SK-N-SH (cell line): ENCODE data around the gene SMPDL3A. TPM values are rescaled to one million over a fixed set of nuclear protein-coding genes. Genes with fewer than 3 reads are reported as not detected.

Experiments used
- CTCF ChIA-PET: fragments of 300-600, 350-600 bp; formaldehyde crosslinking; extraction: SDS; loops from one replicate; lab custom pipeline; 2021; lab: Yijun Ruan, JAX
- POLR2A ChIA-PET: fragments of 350-600 bp; sonication (Branson Sonifier 250); formaldehyde crosslinking; extraction: SDS; loops from one replicate; lab custom pipeline; 2020; ENCODE audit warnings: antibody characterized with exemption, inconsistent platforms; lab: Yijun Ruan, JAX
- DNase-seq: peaks from one replicate; pipeline ENCODE4 v3.0.0; 2012
- H2AFZ ChIP-seq: fragments of 200-600 bp; sonication (generic); 2 replicates; pipeline ENCODE4 v1.8.1; 2016; ENCODE audit warnings: antibody characterized with exemption, mild to moderate bottlenecking, low read depth
- H3F3A ChIP-seq: fragments of 200-600 bp; sonication (generic); replicated peaks from 2 replicates; pipeline ENCODE3; 2016; ENCODE audit warnings: antibody characterized with exemption, mild to moderate bottlenecking; ENCODE audit not compliant: insufficient read depth
- H3K27ac ChIP-seq, 2 experiments: fragments of 200-500 bp in 1 of 2; fragments of 200-600 bp in 1 of 2; sonication (Bioruptor generic) in 1 of 2; sonication (generic), shearing (Covaris generic) in 1 of 2; 2 replicates each; pipeline versions ENCODE4 v1.5.1 to v1.6.1; 2014 to 2016; ENCODE audit warnings: low read depth in 2 of 2, inconsistent platforms in 1 of 2, low read length in 1 of 2, mild to moderate bottlenecking in 1 of 2, mixed read lengths in 1 of 2
- H3K27me3 ChIP-seq: fragments of 200-600 bp; sonication (generic), shearing (Covaris generic); 2 replicates; pipeline ENCODE4 v1.6.1; 2016; ENCODE audit warnings: mixed run types; ENCODE audit not compliant: insufficient read depth
- H3K36me3 ChIP-seq, 2 experiments: fragments of 200-500 bp in 1 of 2; fragments of 200-600 bp in 1 of 2; sonication (Bioruptor generic) in 1 of 2; sonication (generic) in 1 of 2; replicated peaks in 1 of 2; 2 replicates each; pipeline versions ENCODE3 to v1.5.1; 2014 to 2016; ENCODE audit warnings: low read length in 1 of 2, mild to moderate bottlenecking in 1 of 2; ENCODE audit not compliant: insufficient read depth in 2 of 2, control insufficient read depth in 1 of 2
- H3K4me1 ChIP-seq, 2 experiments: fragments of 200-500 bp in 1 of 2; fragments of 200-600 bp in 1 of 2; sonication (Bioruptor generic) in 1 of 2; sonication (generic), shearing (Covaris generic) in 1 of 2; 2 replicates each; pipeline versions ENCODE4 v1.5.1 to v1.6.1; 2014 to 2016; ENCODE audit warnings: low read depth in 1 of 2, low read length in 1 of 2, mixed run types in 1 of 2; ENCODE audit not compliant: insufficient read depth in 2 of 2, control insufficient read depth in 1 of 2
- H3K4me2 ChIP-seq: fragments of 200-600 bp; sonication (generic), shearing (Covaris generic); 2 replicates; pipeline ENCODE4 v1.6.1; 2017; ENCODE audit warnings: mixed run types
- H3K4me3 ChIP-seq, 2 experiments: fragments of 200-500 bp in 1 of 2; fragments of 200-600 bp in 1 of 2; sonication (Bioruptor generic) in 1 of 2; sonication (generic), shearing (Covaris generic) in 1 of 2; 2 replicates each; pipeline versions ENCODE4 v1.5.1 to v1.8.1; 2014 to 2016; ENCODE audit warnings: low read depth in 2 of 2, inconsistent platforms in 1 of 2, low read length in 1 of 2, mild to moderate bottlenecking in 1 of 2, mixed read lengths in 1 of 2, moderate library complexity in 1 of 2
- H3K79me2 ChIP-seq: fragments of 200-600 bp; sonication (generic); 2 replicates; pipeline ENCODE4 v1.8.1; 2017; ENCODE audit warnings: mild to moderate bottlenecking; ENCODE audit not compliant: insufficient read depth
- H3K9ac ChIP-seq: fragments of 200-600 bp; sonication (generic); 2 replicates; pipeline ENCODE4 v1.6.1; 2017; ENCODE audit warnings: mixed run types
- H3K9me2 ChIP-seq: fragments of 200-600 bp; sonication (generic); 2 replicates; pipeline ENCODE4 v1.6.1; 2017; ENCODE audit warnings: mixed run types
- H3K9me3 ChIP-seq: fragments of 200-600 bp; sonication (generic); 2 replicates; pipeline ENCODE4 v1.6.1; 2017; ENCODE audit warnings: mixed run types, mild to moderate bottlenecking, moderate library complexity
- H4K20me1 ChIP-seq: fragments of 200-600 bp; sonication (generic); 2 replicates; pipeline ENCODE4 v1.6.1; 2017; ENCODE audit warnings: mild to moderate bottlenecking, mixed run types; ENCODE audit not compliant: insufficient read depth
- CHD2 ChIP-seq: fragments of 150-350 bp; IDR thresholded peaks from 2 replicates; pipeline ENCODE4 v1.6.1; 2018; ENCODE audit warnings: low read length; ENCODE audit not compliant: partially characterized antibody
- EP300 ChIP-seq, 2 experiments: IDR thresholded peaks; 2 replicates each; pipeline versions ENCODE4 v1.4.0 to v1.6.1; 2012; ENCODE audit warnings: borderline replicate concordance in 1 of 2, low read depth in 1 of 2, low read length in 1 of 2
- EZH2phosphoT487 ChIP-seq: fragments of 200-600 bp; sonication (generic); IDR thresholded peaks from 2 replicates; pipeline ENCODE4 v1.6.1; 2017; ENCODE audit warnings: low read depth, mixed run types, mild to moderate bottlenecking, antibody characterized with exemption, moderate library complexity, borderline replicate concordance
- FOXM1 ChIP-seq: IDR thresholded peaks from 2 replicates; pipeline ENCODE4 v1.4.0; 2012; ENCODE audit warnings: low read depth, mild to moderate bottlenecking
- GABPA ChIP-seq: IDR thresholded peaks from 2 replicates; pipeline ENCODE4 v1.4.0; 2012; ENCODE audit warnings: low read depth, mild to moderate bottlenecking
- GATA2 ChIP-seq: sonication (generic); formaldehyde crosslinking; IDR thresholded peaks from 2 replicates; pipeline ENCODE4 v1.5.0; 2020; ENCODE audit warnings: mild to moderate bottlenecking, missing genetic modification reagents
- JUND ChIP-seq: IDR thresholded peaks from 2 replicates; pipeline ENCODE4 v1.4.0; 2012
- MEF2A ChIP-seq: IDR thresholded peaks from 2 replicates; pipeline ENCODE4 v1.4.0; 2012; ENCODE audit warnings: low read depth, borderline replicate concordance
- MXI1 ChIP-seq: IDR thresholded peaks from 2 replicates; pipeline ENCODE4 v1.6.1; 2012; ENCODE audit warnings: mild to moderate bottlenecking, low read depth, low read length, improper control_type of control experiment
- RXRA ChIP-seq: IDR thresholded peaks from 2 replicates; pipeline ENCODE4 v1.4.0; 2012; ENCODE audit warnings: low read depth, mild to moderate bottlenecking, borderline replicate concordance
- SIN3A ChIP-seq: IDR thresholded peaks from 2 replicates; pipeline ENCODE4 v1.6.1; 2012; ENCODE audit warnings: low read depth, mild to moderate bottlenecking, low read length, moderate library complexity, borderline replicate concordance
- USF1 ChIP-seq: IDR thresholded peaks from 2 replicates; pipeline ENCODE4 v1.4.0; 2012; ENCODE audit warnings: low read depth, borderline replicate concordance
- WGBS: methylation state at CpG from one replicate; pipeline ENCODE4 v1.1.6; 2017; ENCODE audit warnings: low lambda C conversion rate; 5-methylcytosine and 5-hydroxymethylcytosine counted together
- polyA plus RNA-seq, 3 experiments: library from polyadenylated mRNA; depleted of rRNA; stranded (reverse); fragments of >200 nt; gene quantifications; 2 replicates each; pipeline ENCODE4 v1.2.3, GENCODE V29; 2012
- TF ChIP-seq, protein P1 (sequence below): IDR thresholded peaks from 2 replicates; pipeline ENCODE4 v1.4.0; 2012; ENCODE audit warnings: low read depth, borderline replicate concordance

SMPDL3A gene
- polyA plus RNA-seq, 1 of the 3 experiments (the other 2 are of a cell fraction), result 2.0 TPM

DNA sequence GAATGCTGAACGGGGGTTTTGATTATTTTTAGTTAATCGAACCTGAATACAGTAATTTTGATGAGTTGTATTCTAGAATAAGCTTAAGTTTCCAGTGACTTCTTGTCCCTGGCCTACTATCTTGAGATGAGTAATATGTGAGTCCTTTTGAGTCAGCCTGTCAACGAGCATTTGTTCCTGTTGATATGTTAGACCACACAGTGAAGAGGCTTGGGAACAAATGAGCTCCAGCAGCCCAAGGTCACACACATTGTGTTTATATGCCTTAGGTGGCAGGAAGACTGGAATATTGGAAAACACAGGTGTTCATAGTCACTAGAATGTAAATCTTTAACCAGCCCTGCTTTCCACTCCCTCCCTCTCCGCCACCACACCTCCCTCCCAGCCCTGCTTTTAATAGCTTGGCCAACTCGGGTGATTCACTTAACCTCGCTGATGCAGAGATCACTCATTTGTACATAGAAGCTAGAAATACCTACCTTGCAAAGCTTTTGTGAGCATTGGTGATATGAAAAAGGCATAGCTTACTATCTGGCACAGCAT is 9.1 kb downstream of the SMPDL3A start (continued):
- TF ChIP-seq, protein P1, sequence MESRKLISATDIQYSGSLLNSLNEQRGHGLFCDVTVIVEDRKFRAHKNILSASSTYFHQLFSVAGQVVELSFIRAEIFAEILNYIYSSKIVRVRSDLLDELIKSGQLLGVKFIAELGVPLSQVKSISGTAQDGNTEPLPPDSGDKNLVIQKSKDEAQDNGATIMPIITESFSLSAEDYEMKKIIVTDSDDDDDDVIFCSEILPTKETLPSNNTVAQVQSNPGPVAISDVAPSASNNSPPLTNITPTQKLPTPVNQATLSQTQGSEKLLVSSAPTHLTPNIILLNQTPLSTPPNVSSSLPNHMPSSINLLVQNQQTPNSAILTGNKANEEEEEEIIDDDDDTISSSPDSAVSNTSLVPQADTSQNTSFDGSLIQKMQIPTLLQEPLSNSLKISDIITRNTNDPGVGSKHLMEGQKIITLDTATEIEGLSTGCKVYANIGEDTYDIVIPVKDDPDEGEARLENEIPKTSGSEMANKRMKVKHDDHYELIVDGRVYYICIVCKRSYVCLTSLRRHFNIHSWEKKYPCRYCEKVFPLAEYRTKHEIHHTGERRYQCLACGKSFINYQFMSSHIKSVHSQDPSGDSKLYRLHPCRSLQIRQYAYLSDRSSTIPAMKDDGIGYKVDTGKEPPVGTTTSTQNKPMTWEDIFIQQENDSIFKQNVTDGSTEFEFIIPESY, result no peak
- TF ChIP-seq JUND, result peak; percentile 41
- TF ChIP-seq GATA2 (CRISPR knock-in tag), result no peak
- TF ChIP-seq RXRA, result 0 out of 2 replicates have a peak, but pooled peaks have one; percentile 32
- TF ChIP-seq FOXM1, result no peak
- TF ChIP-seq EZH2phosphoT487, result no peak
- 0 out of 2 replicates have a peak, but pooled peaks have one; percentile 10 for TF ChIP-seq MEF2A
- no peak for TF ChIP-seq MXI1

- H3K27ac ChIP-seq, result no peak overlapping the region
- H2AFZ ChIP-seq, result no peak overlapping the region
- H3K4me1 ChIP-seq, result no peaks in the 10 kb centered on the region; a peak in 1 of 4 replicates
- ChIA-PET POLR2A (no interaction called here), CTCF (interaction anchor here (0.8 to 2.0 kb wide), 2 partner anchors 10 to 308 kb away, joined by 3 to 4 read pairs; partner anchors contain the start of gene SMPDL3A)
- no peak for DNase-seq
- no peaks in the 10 kb centered on the region for H3K9me2 ChIP-seq
- H3K79me2 ChIP-seq, result no peaks in the 10 kb centered on the region
- no peak for TF ChIP-seq GABPA
- TF ChIP-seq EP300 (IDR thresholded peaks at IDR 0.05; ENCODE audit: borderline replicate concordance in 1 of 2, low read depth in 1 of 2, low read length in 1 of 2), result no peak
- TF ChIP-seq CHD2, result no peak
- TF ChIP-seq SIN3A, result no peak
- TF ChIP-seq USF1, result no peak
- TF ChIP-seq JUND, result no peak
- no peaks in the 10 kb centered on the region for H3K9me3 ChIP-seq
- H3K4me2 ChIP-seq, result no peak overlapping the region
- H4K20me1 ChIP-seq, result no peaks in the 10 kb centered on the region
- no peaks in the 10 kb centered on the region for H3K36me3 ChIP-seq
- no peaks in the 10 kb centered on the region for H3K27me3 ChIP-seq
- 41% methylated on average over 4 of the region's 4 CpGs for WGBS
- H3K4me3 ChIP-seq, result no peak overlapping the region
- H3F3A ChIP-seq, result peaks cover 13% of the 10 kb centered on the region
- no peak overlapping the region for H3K9ac ChIP-seq
Observed at GRCh38 chr6:122799140-122799745, 10.2 kb downstream of the SMPDL3A start.
